Measurements from ENCODE around the gene ORM2.
A peak's percentile ranks its signal among the peaks of the same experiment; 100 is the strongest.

Gene ORM2

GRCh38 chr9:114283551-114284111, 46.0 kb upstream of the ORM2 start:
- peaks cover 10% of the 10 kb centered on the region for H3K27me3 Mint-ChIP-seq (ENCODE audit: low read depth)
- peak overlapping the region in 2 of 3 experiments; percentile 75 to 79 for H3K27ac Mint-ChIP-seq
- H3K36me3 Mint-ChIP-seq (ENCODE audit: low read depth), result peaks cover 15% of the 10 kb centered on the region
- H3K4me3 Mint-ChIP-seq, result no peak overlapping the region
- no peak for TF ChIP-seq CTCF (IDR thresholded peaks at IDR 0.05; ENCODE audit: unreplicated experiment in 3 of 3)
- no peaks in the 10 kb centered on the region for H3K9me3 Mint-ChIP-seq
- H3K4me1 Mint-ChIP-seq, result peaks cover 66% of the 10 kb centered on the region

DNA sequence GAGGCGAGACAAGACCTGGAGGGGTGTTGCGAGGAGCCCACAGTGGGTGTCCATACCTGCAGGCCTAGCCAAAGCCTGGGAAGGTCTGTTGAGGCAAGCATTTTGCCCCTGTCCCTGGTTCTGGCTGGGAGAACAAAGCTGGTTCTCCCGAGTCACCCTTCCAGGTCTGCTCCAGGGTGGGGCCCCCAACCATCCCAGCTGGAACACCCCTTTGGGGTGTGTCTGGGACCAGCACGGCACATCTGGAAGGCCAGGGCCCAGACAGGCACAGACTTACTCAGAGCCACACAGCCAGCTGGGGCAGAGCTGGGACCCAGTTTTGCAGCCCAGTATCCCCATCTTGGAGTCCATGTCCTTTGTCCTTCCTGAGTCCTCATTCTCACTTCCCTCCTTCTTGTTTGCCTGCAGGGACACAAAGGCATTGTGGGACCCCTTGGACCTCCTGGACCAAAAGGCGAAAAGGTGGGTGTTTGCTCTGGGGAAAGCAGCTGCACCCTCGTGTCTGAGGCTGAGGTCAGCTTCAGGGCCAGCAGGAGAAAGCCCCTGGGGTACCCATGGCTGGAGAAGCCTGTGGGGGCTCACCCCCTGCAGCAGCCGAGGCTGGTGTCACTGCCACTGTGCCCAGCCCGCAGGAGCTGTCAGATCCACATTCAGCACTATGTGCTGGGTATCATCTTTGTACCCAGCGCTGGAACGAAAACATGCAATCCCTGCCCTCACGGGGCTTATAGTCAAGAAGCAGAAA, 45.2 kb upstream of the ORM2 start:
- H3K27me3 Mint-ChIP-seq (ENCODE audit: low read depth), result peaks cover 10% of the 10 kb centered on the region
- peaks cover 10% of the 10 kb centered on the region for H3K36me3 Mint-ChIP-seq (ENCODE audit: low read depth)
- no peak overlapping the region for H3K4me3 Mint-ChIP-seq
- TF ChIP-seq CTCF (IDR thresholded peaks at IDR 0.05; ENCODE audit: unreplicated experiment in 3 of 3), result no peak
- no peaks in the 10 kb centered on the region for H3K9me3 Mint-ChIP-seq
- H3K27ac Mint-ChIP-seq, result peak overlapping the region; percentile 51 to 76 (median 62)
- H3K4me1 Mint-ChIP-seq, result peaks cover 65% of the 10 kb centered on the region

- Mint-ChIP-seq H3K4me3 (no peak overlapping the region), H3K9me3 (no peaks in the 10 kb centered on the region), H3K4me1 (peaks cover 65% of the 10 kb centered on the region), H3K27ac (peak overlapping the region; percentile 51 to 76 (median 62)), H3K27me3 (ENCODE audit: low read depth) (peaks cover 10% of the 10 kb centered on the region), H3K36me3 (ENCODE audit: low read depth) (peaks cover 10% of the 10 kb centered on the region)
- TF ChIP-seq CTCF (IDR thresholded peaks at IDR 0.05; ENCODE audit: unreplicated experiment in 3 of 3), result peak in 1 of 3 experiments; percentile 9
Measured at GRCh38 chr9:114285166-114285867, 44.4 kb upstream of the ORM2 start.

DNA sequence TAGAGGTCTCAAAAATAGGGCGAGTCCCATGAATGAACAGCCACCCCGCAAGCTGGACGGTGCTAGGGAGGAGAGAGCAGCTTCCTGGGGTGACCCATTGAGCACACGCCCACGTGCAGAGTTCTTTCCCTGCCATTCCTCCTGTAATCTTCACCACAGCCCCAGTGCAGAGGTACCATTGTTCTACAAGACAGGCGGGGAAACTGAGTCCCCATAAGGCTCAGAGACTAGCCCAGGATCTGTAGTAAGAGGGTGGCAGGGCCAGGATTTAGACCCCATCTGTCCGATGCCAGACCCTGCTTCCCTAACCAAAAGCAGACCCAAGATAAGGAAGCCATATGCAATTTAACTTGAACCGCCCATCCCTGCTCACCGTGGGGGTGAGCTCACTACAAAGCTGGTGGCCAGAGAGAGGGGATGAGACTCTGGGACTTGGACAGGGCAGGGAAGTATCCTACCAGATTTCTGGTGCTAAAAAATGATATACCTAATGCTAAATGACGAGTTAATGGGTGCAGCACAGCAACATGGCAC, 43.5 kb upstream of the ORM2 start:
- Mint-ChIP-seq H3K27me3 (ENCODE audit: low read depth) (peaks cover 10% of the 10 kb centered on the region), H3K9me3 (no peaks in the 10 kb centered on the region), H3K27ac (peak overlapping the region; percentile 51 to 76 (median 62)), H3K36me3 (ENCODE audit: low read depth) (peaks cover 9% of the 10 kb centered on the region), H3K4me3 (no peak overlapping the region), H3K4me1 (peaks cover 65% of the 10 kb centered on the region)
- TF ChIP-seq CTCF (IDR thresholded peaks at IDR 0.05; ENCODE audit: unreplicated experiment in 3 of 3), result no peak

GRCh38 chr9:114287001-114287762, 42.5 kb upstream of the ORM2 start:
- Mint-ChIP-seq H3K27ac (peak overlapping the region in 2 of 3 experiments; percentile 56 to 78), H3K4me3 (no peak overlapping the region), H3K9me3 (no peaks in the 10 kb centered on the region), H3K36me3 (ENCODE audit: low read depth) (peaks cover 11% of the 10 kb centered on the region), H3K27me3 (ENCODE audit: low read depth) (peaks cover 10% of the 10 kb centered on the region), H3K4me1 (peaks cover 56% of the 10 kb centered on the region)
- TF ChIP-seq CTCF (IDR thresholded peaks at IDR 0.05; ENCODE audit: unreplicated experiment in 3 of 3), result no peak
